Mesothelial cell of epicardium (in vitro differentiated cells): ENCODE results near the gene METRNL. TPM values are rescaled to one million over a fixed set of nuclear protein-coding genes. Genes with fewer than 3 reads are reported as not detected.
A peak's percentile ranks its signal among the peaks of the same experiment; 100 is the strongest.

ENCODE experiments used
- DNase-seq, 2 experiments: peaks; one replicate each; pipeline ENCODE4 v3.0.0; 2021; ENCODE audit warnings: low spot score in 2 of 2; ENCODE audit not compliant: unreplicated experiment in 2 of 2
- H3K27ac Mint-ChIP-seq: 2 replicates; pipeline ENCODE4 v1.8.0; 2021; ENCODE audit warnings: mixed read lengths
- H3K27me3 Mint-ChIP-seq: 2 replicates; pipeline ENCODE4 v1.8.0; 2021; ENCODE audit warnings: low read depth, mixed read lengths
- H3K36me3 Mint-ChIP-seq: 2 replicates; pipeline ENCODE4 v1.8.0; 2021; ENCODE audit warnings: mixed read lengths
- H3K4me1 Mint-ChIP-seq: 2 replicates; pipeline ENCODE4 v1.8.0; 2021; ENCODE audit warnings: mixed read lengths
- H3K4me3 Mint-ChIP-seq: 2 replicates; pipeline ENCODE4 v1.8.0; 2021; ENCODE audit warnings: mild to moderate bottlenecking, moderate library complexity, mixed read lengths
- H3K9me3 Mint-ChIP-seq: 2 replicates; pipeline ENCODE4 v1.8.0; 2021; ENCODE audit warnings: mixed read lengths
- CTCF ChIP-seq: fragments of 200-600 bp; sonication (generic); IDR thresholded peaks from one replicate; pipeline ENCODE4 v1.5.0; 2021; ENCODE audit warnings: antibody characterized with exemption; ENCODE audit not compliant: unreplicated experiment
- total RNA-seq: library from RNA; stranded (reverse); gene quantifications from 3 replicates; pipeline ENCODE4 v1.2.1, GENCODE V29; 2021

METRNL gene
- total RNA-seq, 1 donor from 2014 or later, result 106 TPM

- H3K4me3 Mint-ChIP-seq, result peak overlapping the region; percentile 43
Measured at GRCh38 chr17:83089328-83090132, 10.1 kb downstream of the METRNL start.

GRCh38 chr17:83090444-83091256 is 11.2 kb downstream of the METRNL start:
- Mint-ChIP-seq H3K36me3 (peaks cover 12% of the 10 kb centered on the region), H3K27me3 (no peaks in the 10 kb centered on the region), H3K4me3 (peak overlapping the region; percentile 39), H3K4me1 (peaks cover 39% of the 10 kb centered on the region), H3K9me3 (no peaks in the 10 kb centered on the region), H3K27ac (peak overlapping the region; percentile 94)
- no peak for DNase-seq
- no peak for TF ChIP-seq CTCF

More at GRCh38 chr17:83089328-83090132, 10.1 kb downstream of the METRNL start:
- peaks cover 50% of the 10 kb centered on the region for H3K4me1 Mint-ChIP-seq
- H3K36me3 Mint-ChIP-seq, result peaks cover 9% of the 10 kb centered on the region
- TF ChIP-seq CTCF, result no peak
- no peaks in the 10 kb centered on the region for H3K27me3 Mint-ChIP-seq
- DNase-seq, result no peak
- H3K9me3 Mint-ChIP-seq, result no peaks in the 10 kb centered on the region
- peak overlapping the region; percentile 87 for H3K27ac Mint-ChIP-seq

GRCh38 chr17:83091257-83092141 is 12.1 kb downstream of the METRNL start:
- Mint-ChIP-seq H3K36me3 (peaks cover 14% of the 10 kb centered on the region), H3K9me3 (no peaks in the 10 kb centered on the region), H3K4me3 (no peak overlapping the region), H3K27ac (peak overlapping the region; percentile 89), H3K27me3 (no peaks in the 10 kb centered on the region), H3K4me1 (peaks cover 31% of the 10 kb centered on the region)
- TF ChIP-seq CTCF, result no peak
- no peak for DNase-seq

GRCh38 chr17:83092186-83092585 is 12.8 kb downstream of the METRNL start:
- H3K36me3 Mint-ChIP-seq, result peaks cover 13% of the 10 kb centered on the region
- peaks cover 33% of the 10 kb centered on the region for H3K4me1 Mint-ChIP-seq
- no peak for DNase-seq
- no peaks in the 10 kb centered on the region for H3K27me3 Mint-ChIP-seq
- no peak overlapping the region for H3K4me3 Mint-ChIP-seq
- TF ChIP-seq CTCF, result no peak
- no peaks in the 10 kb centered on the region for H3K9me3 Mint-ChIP-seq
- peak overlapping the region; percentile 50 for H3K27ac Mint-ChIP-seq

- Mint-ChIP-seq H3K27ac (peak overlapping the region; percentile 50), H3K27me3 (no peaks in the 10 kb centered on the region), H3K9me3 (no peaks in the 10 kb centered on the region), H3K4me3 (no peak overlapping the region), H3K36me3 (peaks cover 13% of the 10 kb centered on the region), H3K4me1 (peaks cover 32% of the 10 kb centered on the region)
- TF ChIP-seq CTCF, result no peak
- no peak for DNase-seq
Measured at GRCh38 chr17:83092931-83093330, 13.5 kb downstream of the METRNL start.
